Hepatocyte (in vitro differentiated cells): ENCODE results near the gene ZFYVE27. TPM values are rescaled to one million over a fixed set of nuclear protein-coding genes. Genes with fewer than 3 reads are reported as not detected.
A peak's percentile ranks its signal among the peaks of the same experiment; 100 is the strongest.
"Not testable (repeated sequence)": the region's sequence is repeated elsewhere in the genome, so short reads cannot be mapped to it uniquely, and the experiment has no call there.

ENCODE experiments used
- DNase-seq: peaks from one replicate; pipeline ENCODE4 v3.0.0-alpha.2; 2016; ENCODE audit warnings: low spot score
- H2AFZ ChIP-seq: fragments of 200-600 bp; sonication (generic); 2 replicates; pipeline ENCODE4 v1.6.0; 2016; ENCODE audit warnings: antibody characterized with exemption, mild to moderate bottlenecking
- H3K27ac ChIP-seq: fragments of 200-600 bp; sonication (generic); 2 replicates; pipeline ENCODE4 v1.5.1; 2016; ENCODE audit warnings: mild to moderate bottlenecking
- H3K27me3 ChIP-seq: fragments of 200-600 bp; sonication (generic); 2 replicates; pipeline ENCODE4 v1.6.1; 2016
- H3K36me3 ChIP-seq: fragments of 200-600 bp; sonication (generic); replicated peaks from 2 replicates; pipeline ENCODE4 v1.5.1; 2016; ENCODE audit warnings: low read depth; ENCODE audit not compliant: insufficient read depth
- H3K4me1 ChIP-seq: fragments of 200-600 bp; sonication (generic); 2 replicates; pipeline ENCODE4 v1.5.1; 2016; ENCODE audit warnings: mild to moderate bottlenecking, moderate library complexity; ENCODE audit not compliant: insufficient read depth
- H3K4me2 ChIP-seq: fragments of 200-600 bp; sonication (generic); 2 replicates; pipeline ENCODE4 v1.6.0; 2016
- H3K4me3 ChIP-seq: fragments of 200-600 bp; sonication (generic); 2 replicates; pipeline ENCODE4 v1.5.1; 2016; ENCODE audit warnings: mild to moderate bottlenecking
- H3K79me2 ChIP-seq: fragments of 200-600 bp; sonication (generic); 2 replicates; pipeline ENCODE4 v1.6.0; 2017; ENCODE audit warnings: mild to moderate bottlenecking
- H3K9me2 ChIP-seq: fragments of 200-600 bp; sonication (generic); replicated peaks from 2 replicates; pipeline ENCODE4 v1.6.0; 2017; ENCODE audit warnings: mild to moderate bottlenecking; ENCODE audit not compliant: insufficient read depth
- H3K9me3 ChIP-seq: fragments of 200-600 bp; sonication (generic); 2 replicates; pipeline ENCODE4 v1.5.1; 2016; ENCODE audit warnings: low read depth, mild to moderate bottlenecking
- H4K20me1 ChIP-seq: fragments of 200-600 bp; sonication (generic); 2 replicates; pipeline ENCODE4 v1.6.0; 2016; ENCODE audit warnings: mild to moderate bottlenecking; ENCODE audit not compliant: insufficient read depth, poor library complexity, severe bottlenecking
- EZH2 ChIP-seq: fragments of 200-600 bp; sonication (generic); IDR thresholded peaks from 2 replicates; pipeline ENCODE4 v1.6.1; 2016; ENCODE audit warnings: antibody characterized with exemption, mild to moderate bottlenecking, borderline replicate concordance
- EZH2phosphoT487 ChIP-seq: fragments of 200-600 bp; sonication (generic); IDR thresholded peaks from one replicate; pipeline ENCODE4 v1.6.1; 2018; ENCODE audit warnings: antibody characterized with exemption, mild to moderate bottlenecking, low read depth, moderate library complexity; ENCODE audit not compliant: unreplicated experiment, severe bottlenecking
- WGBS: methylation state at CpG from one replicate; pipeline ENCODE4 v1.1.6; 2016; ENCODE audit warnings: low lambda C conversion rate; ENCODE audit errors: missing lambda C conversion rate; 5-methylcytosine and 5-hydroxymethylcytosine counted together
- polyA plus RNA-seq: library from polyadenylated mRNA; unstranded; fragments of >200 nt; fragmentation: Nextera tagmentation; extraction: Ambion mirVana; gene quantifications from 2 replicates; pipeline ENCODE4 v1.2.1, GENCODE V29; 2016
- total RNA-seq: library from RNA; depleted of rRNA; stranded (reverse); fragments of >200 nt; gene quantifications from 2 replicates; pipeline ENCODE4 v1.2.3, GENCODE V29; 2014
- TF ChIP-seq, protein P1 (sequence below): fragments of 200-600 bp; sonication (generic); IDR thresholded peaks from 2 replicates; pipeline ENCODE4 v1.5.1; 2016; ENCODE audit warnings: antibody characterized with exemption, mild to moderate bottlenecking; ENCODE audit not compliant: poor library complexity

Gene ZFYVE27
- total and polyA plus RNA-seq, 2 experiments from 2014 or later = 24.9 to 30.3 TPM

DNA sequence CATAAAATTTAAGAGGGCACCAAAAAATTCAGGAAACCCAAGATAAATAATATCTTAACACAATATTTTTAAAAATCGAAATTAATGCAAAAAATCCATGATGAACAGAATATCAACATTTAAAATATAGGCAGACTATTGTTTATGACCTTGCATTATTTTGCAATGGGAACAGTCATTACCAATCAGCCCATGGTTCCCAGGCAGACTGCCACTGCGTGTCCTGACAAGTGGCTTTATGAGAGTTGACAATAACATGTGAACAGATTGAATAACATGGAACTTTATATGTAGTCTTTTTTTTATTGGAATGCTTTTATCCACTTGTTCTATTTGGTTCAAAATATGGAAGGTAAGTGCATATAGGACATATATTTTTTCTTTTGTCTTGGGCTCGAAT, 46.8 kb upstream of the ZFYVE27 start:
- H2AFZ ChIP-seq = no peak overlapping the region
- no peak overlapping the region for H3K27ac ChIP-seq
- DNase-seq = no peak
- no peaks in the 10 kb centered on the region for H4K20me1 ChIP-seq
- 83% methylated on average over 3 of the region's 3 CpGs for WGBS
- no peak overlapping the region for H3K4me2 ChIP-seq
- H3K79me2 ChIP-seq = peaks cover 14% of the 10 kb centered on the region
- H3K9me2 ChIP-seq = no peaks in the 10 kb centered on the region
- peaks cover 25% of the 10 kb centered on the region for H3K4me1 ChIP-seq
- H3K27me3 ChIP-seq = no peaks in the 10 kb centered on the region
- no peak for TF ChIP-seq EZH2
- TF ChIP-seq, protein P1, sequence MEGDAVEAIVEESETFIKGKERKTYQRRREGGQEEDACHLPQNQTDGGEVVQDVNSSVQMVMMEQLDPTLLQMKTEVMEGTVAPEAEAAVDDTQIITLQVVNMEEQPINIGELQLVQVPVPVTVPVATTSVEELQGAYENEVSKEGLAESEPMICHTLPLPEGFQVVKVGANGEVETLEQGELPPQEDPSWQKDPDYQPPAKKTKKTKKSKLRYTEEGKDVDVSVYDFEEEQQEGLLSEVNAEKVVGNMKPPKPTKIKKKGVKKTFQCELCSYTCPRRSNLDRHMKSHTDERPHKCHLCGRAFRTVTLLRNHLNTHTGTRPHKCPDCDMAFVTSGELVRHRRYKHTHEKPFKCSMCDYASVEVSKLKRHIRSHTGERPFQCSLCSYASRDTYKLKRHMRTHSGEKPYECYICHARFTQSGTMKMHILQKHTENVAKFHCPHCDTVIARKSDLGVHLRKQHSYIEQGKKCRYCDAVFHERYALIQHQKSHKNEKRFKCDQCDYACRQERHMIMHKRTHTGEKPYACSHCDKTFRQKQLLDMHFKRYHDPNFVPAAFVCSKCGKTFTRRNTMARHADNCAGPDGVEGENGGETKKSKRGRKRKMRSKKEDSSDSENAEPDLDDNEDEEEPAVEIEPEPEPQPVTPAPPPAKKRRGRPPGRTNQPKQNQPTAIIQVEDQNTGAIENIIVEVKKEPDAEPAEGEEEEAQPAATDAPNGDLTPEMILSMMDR = no peak
- TF ChIP-seq EZH2phosphoT487 = no peak
- no peak overlapping the region for H3K4me3 ChIP-seq
- H3K36me3 ChIP-seq = no peaks in the 10 kb centered on the region
- no peaks in the 10 kb centered on the region for H3K9me3 ChIP-seq

DNA sequence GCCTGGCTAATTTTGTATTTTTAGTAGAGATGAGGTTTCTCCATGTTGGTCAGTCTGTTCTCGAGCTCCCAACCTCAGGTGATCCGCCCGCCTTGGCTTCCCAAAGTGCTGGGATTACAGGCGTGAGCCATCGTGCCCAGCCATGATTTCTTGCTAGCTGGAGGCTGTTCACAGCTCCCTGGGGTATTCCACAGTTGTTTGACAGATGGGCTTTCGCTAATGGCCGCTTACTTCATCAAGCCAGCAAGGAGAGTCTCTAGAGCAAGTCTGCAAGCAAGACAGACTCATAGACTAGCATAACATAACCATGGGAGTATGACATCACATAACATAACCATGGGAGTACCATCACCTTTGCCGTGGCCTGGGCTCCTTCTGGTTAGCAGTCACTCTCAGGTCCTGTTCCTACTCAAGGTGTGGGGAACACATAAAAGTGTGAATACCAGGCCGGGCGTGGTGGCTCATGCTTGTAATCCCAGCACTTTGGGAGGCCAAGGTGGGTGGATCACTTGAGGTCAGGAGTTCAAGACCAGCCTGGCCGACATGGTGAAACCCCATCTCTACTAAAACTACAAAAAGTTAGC, 38.8 kb upstream of the ZFYVE27 start:
- not testable (repeated sequence) for H4K20me1 ChIP-seq

DNA sequence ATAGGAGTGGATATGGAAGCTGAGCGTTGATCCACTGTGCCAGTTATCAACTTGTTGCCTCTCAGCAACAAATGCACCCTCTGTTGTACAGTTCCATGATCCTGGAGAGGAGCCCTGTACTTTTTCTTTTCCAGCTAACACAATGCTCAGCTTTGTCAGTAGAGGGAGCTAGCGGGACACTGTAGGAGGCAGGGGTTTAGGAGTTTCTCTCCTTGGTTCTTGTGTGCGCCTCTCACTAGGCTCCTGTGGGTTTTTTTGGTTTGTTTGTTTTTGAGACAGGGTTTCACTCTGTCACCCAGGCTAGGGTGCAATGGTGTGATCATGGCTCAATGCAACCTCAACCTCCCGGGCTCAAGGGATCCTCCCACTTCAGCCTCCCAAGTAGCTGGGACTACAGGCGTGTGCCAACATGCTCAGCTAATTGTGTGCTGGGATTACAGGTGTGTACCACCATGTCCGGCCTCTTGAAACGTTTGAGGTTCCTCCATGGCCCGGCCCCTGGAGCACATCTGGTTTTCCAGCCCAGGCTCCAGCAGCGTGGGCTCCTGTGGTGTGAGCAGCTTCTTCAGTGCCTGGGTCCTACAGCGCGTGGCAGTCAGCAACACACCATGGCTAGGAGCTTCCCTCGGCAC, 35.4 kb upstream of the ZFYVE27 start:
- Histone ChIP-seq H3K27me3 (no peaks in the 10 kb centered on the region), H3K4me1 (no peaks in the 10 kb centered on the region), H3K4me2 (no peak overlapping the region), H3K27ac (no peak overlapping the region), H3K36me3 (no peaks in the 10 kb centered on the region), H3K9me2 (no peaks in the 10 kb centered on the region), H3K4me3 (no peak overlapping the region), H4K20me1 (no peaks in the 10 kb centered on the region), H2AFZ (no peak overlapping the region), H3K79me2 (no peaks in the 10 kb centered on the region), H3K9me3 (no peaks in the 10 kb centered on the region)
- peak; percentile 87 for DNase-seq
- TF ChIP-seq, protein P1 = peak; percentile 82
- TF ChIP-seq EZH2 = no peak
- no peak for TF ChIP-seq EZH2phosphoT487
- WGBS = 54% methylated on average over 12 of the region's 12 CpGs

More for the DNA sequence above, 38.8 kb upstream of the ZFYVE27 start:
- WGBS = 86% methylated on average over 11 of the region's 11 CpGs
- H3K4me1 ChIP-seq, H3K36me3 ChIP-seq, DNase-seq, H3K9me2 ChIP-seq, H3K79me2 ChIP-seq, H3K4me2 ChIP-seq, H3K27ac ChIP-seq, H3K27me3 ChIP-seq, H2AFZ ChIP-seq, H3K4me3 ChIP-seq, H3K9me3 ChIP-seq: not testable (repeated sequence)

DNA sequence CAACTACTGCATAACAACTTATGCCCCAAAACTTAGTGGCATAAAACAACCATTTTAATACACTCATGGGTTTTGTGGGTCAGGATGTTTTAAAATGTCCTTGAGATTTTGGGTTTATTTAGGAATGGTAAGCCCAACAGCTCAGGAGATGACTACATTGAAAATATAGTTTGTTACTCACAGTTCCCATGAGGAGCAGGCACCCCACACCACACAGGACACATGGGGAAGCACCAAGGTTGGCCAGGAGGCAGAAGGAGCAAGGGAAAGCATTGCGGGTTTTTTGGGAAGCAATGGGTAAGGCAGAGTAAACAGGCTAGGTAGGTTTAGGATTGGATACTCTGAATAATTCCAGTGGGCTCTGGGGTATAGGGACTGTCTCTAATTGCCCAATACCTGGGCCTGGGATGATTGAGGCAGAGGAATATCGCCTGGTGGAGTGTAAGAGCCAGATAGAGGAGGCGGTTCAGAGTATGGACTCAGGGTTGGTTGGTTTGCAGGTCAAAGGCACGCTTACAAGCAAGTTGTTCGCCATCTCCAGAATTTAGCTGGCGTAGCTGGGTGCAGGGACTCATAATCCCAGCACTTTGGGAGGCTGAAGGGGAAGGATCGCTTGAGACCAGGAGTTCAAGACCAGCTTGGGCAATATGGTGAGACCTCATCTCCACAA, 33.4 kb upstream of the ZFYVE27 start:
- Histone ChIP-seq H3K9me2 (no peaks in the 10 kb centered on the region), H4K20me1 (no peaks in the 10 kb centered on the region), H3K27me3 (no peaks in the 10 kb centered on the region), H3K4me3 (no peak overlapping the region), H3K9me3 (no peaks in the 10 kb centered on the region), H2AFZ (no peak overlapping the region), H3K36me3 (no peaks in the 10 kb centered on the region), H3K79me2 (no peaks in the 10 kb centered on the region), H3K4me2 (no peak overlapping the region), H3K4me1 (no peaks in the 10 kb centered on the region), H3K27ac (no peak overlapping the region)
- no peak for DNase-seq
- no peak for TF ChIP-seq EZH2
- TF ChIP-seq, protein P1 = no peak
- no peak for TF ChIP-seq EZH2phosphoT487
- WGBS = 92% methylated on average over 7 of the region's 7 CpGs
